Endodermal cell (in vitro differentiated cells): Measurements from ENCODE around the gene TTLL5. TPM values are rescaled to one million over a fixed set of nuclear protein-coding genes. Genes with fewer than 3 reads are reported as not detected.

Source experiments
- DNase-seq: peaks from one replicate; pipeline ENCODE4 v3.0.0-alpha.2; 2017
- H3K27ac ChIP-seq: 2 replicates; pipeline ENCODE4 v1.5.1; 2013; ENCODE audit warnings: mild to moderate bottlenecking, low read depth, low read length, moderate library complexity
- H3K27me3 ChIP-seq: 2 replicates; pipeline ENCODE4 v1.6.1; 2013; ENCODE audit warnings: mild to moderate bottlenecking, low read length, moderate library complexity; ENCODE audit not compliant: insufficient read depth, control insufficient read depth, poor library complexity, severe bottlenecking
- H3K36me3 ChIP-seq: 2 replicates; pipeline ENCODE4 v1.7.0; 2013; ENCODE audit warnings: mild to moderate bottlenecking, low read length, moderate library complexity; ENCODE audit not compliant: control insufficient read depth, insufficient read depth
- H3K4me1 ChIP-seq: one replicate; pipeline ENCODE4 v1.7.0; 2013; ENCODE audit warnings: low read length; ENCODE audit not compliant: control insufficient read depth, insufficient read depth
- H3K4me3 ChIP-seq: 2 replicates; pipeline ENCODE4 v1.5.1; 2013; ENCODE audit warnings: mild to moderate bottlenecking, low read length, moderate library complexity
- H3K9ac ChIP-seq: 2 replicates; pipeline ENCODE4 v1.6.1; 2013; ENCODE audit warnings: mild to moderate bottlenecking, low read length, moderate library complexity; ENCODE audit not compliant: poor library complexity, severe bottlenecking; ENCODE audit errors: extremely low read depth
- H3K9me3 ChIP-seq: 2 replicates; pipeline ENCODE4 v1.6.1; 2013; ENCODE audit warnings: mild to moderate bottlenecking, low read length, moderate library complexity; ENCODE audit not compliant: control insufficient read depth
- H3K27ac Mint-ChIP-seq: 2 replicates; pipeline ENCODE4 v1.8.0; 2020; ENCODE audit warnings: mixed read lengths
- H3K27me3 Mint-ChIP-seq: 2 replicates; pipeline ENCODE4 v1.8.0; 2021; ENCODE audit warnings: mild to moderate bottlenecking, mixed read lengths; ENCODE audit not compliant: insufficient read depth
- H3K36me3 Mint-ChIP-seq: 2 replicates; pipeline ENCODE4 v1.8.0; 2020; ENCODE audit warnings: low read depth, mixed read lengths
- H3K4me1 Mint-ChIP-seq: 2 replicates; pipeline ENCODE4 v1.8.0; 2020; ENCODE audit warnings: mixed read lengths
- H3K4me3 Mint-ChIP-seq: 2 replicates; pipeline ENCODE4 v1.8.0; 2020; ENCODE audit warnings: mild to moderate bottlenecking, moderate library complexity, mixed read lengths
- H3K9me3 Mint-ChIP-seq: 2 replicates; pipeline ENCODE4 v1.8.0; 2020; ENCODE audit warnings: mild to moderate bottlenecking, mixed read lengths
- CTCF ChIP-seq: fragments of 200-600 bp; sonication (generic); conservative IDR thresholded peaks from 2 replicates; pipeline ENCODE4 v1.5.0; 2021; ENCODE audit warnings: antibody characterized with exemption, mild to moderate bottlenecking
- WGBS, 2 experiments: methylation state at CpG; one replicate each; pipeline versions ENCODE4 v1.1.5 to v1.1.7; 2013; ENCODE audit warnings: missing lambda C conversion rate in 2 of 2, mixed read lengths in 1 of 2; ENCODE audit not compliant: insufficient coverage in 1 of 2, insufficient read length in 1 of 2; 5-methylcytosine and 5-hydroxymethylcytosine counted together
- total RNA-seq, 2 donors: library from RNA; stranded (reverse); fragmentation: NEBNext Ultra II Directional in 1 of 2; extraction: Animal tissue kit (Norgen Biotek cat#: 25700) in 1 of 2; gene quantifications; 2 replicates in 1 of 2; 3 replicates in 1 of 2; pipeline ENCODE4 v1.2.1, GENCODE V29; 2021

Gene TTLL5
- total RNA-seq, 2 donors from 2014 or later, result 50.5 to 54.2 TPM

GRCh38 chr14:75993567-75994041 lies 332.6 kb downstream of the TTLL5 start:
- H3K4me3 Mint-ChIP-seq, result no peak overlapping the region
- TF ChIP-seq CTCF, result no peak
- no peak overlapping the region for H3K27ac ChIP-seq
- H3K9ac ChIP-seq, result no peak overlapping the region
- DNase-seq, result peak; percentile 16
- H3K36me3 Mint-ChIP-seq, result peaks cover 58% of the 10 kb centered on the region
- H3K9me3 Mint-ChIP-seq, result no peaks in the 10 kb centered on the region
- H3K4me1 ChIP-seq, result peaks cover 14% of the 10 kb centered on the region
- H3K36me3 ChIP-seq, result peaks cover 52% of the 10 kb centered on the region
- WGBS, 2 experiments, result no CpG with 5 or more reads among the region's 1 CpG
- H3K27me3 Mint-ChIP-seq, result peaks cover 2% of the 10 kb centered on the region
- H3K9me3 ChIP-seq, result no peaks in the 10 kb centered on the region
- no peaks in the 10 kb centered on the region for H3K27me3 ChIP-seq
- no peak overlapping the region for H3K27ac Mint-ChIP-seq
- H3K4me1 Mint-ChIP-seq, result peaks cover 15% of the 10 kb centered on the region
- H3K4me3 ChIP-seq, result no peak overlapping the region

GRCh38 chr14:75995372-75996041 lies 334.5 kb downstream of the TTLL5 start:
- Mint-ChIP-seq H3K36me3 (peaks cover 57% of the 10 kb centered on the region), H3K9me3 (no peaks in the 10 kb centered on the region), H3K4me3 (no peak overlapping the region), H3K4me1 (peaks cover 15% of the 10 kb centered on the region), H3K27me3 (no peaks in the 10 kb centered on the region), H3K27ac (no peak overlapping the region)
- H3K27ac ChIP-seq, result no peak overlapping the region
- peaks cover 14% of the 10 kb centered on the region for H3K4me1 ChIP-seq
- no peak overlapping the region for H3K4me3 ChIP-seq
- no peak overlapping the region for H3K9ac ChIP-seq
- DNase-seq, result peak; percentile 33
- H3K36me3 ChIP-seq, result peaks cover 48% of the 10 kb centered on the region
- no peaks in the 10 kb centered on the region for H3K9me3 ChIP-seq
- no peaks in the 10 kb centered on the region for H3K27me3 ChIP-seq
- no peak for TF ChIP-seq CTCF
- 94% methylated on average over 13 to 17 of the region's 17 CpGs for WGBS, 2 experiments

GRCh38 chr14:75996488-75996887 lies 335.4 kb downstream of the TTLL5 start:
- Histone ChIP-seq H3K4me3 (no peak overlapping the region), H3K4me1 (peaks cover 12% of the 10 kb centered on the region), H3K27ac (no peak overlapping the region), H3K9ac (no peak overlapping the region), H3K9me3 (no peaks in the 10 kb centered on the region), H3K36me3 (peaks cover 53% of the 10 kb centered on the region), H3K27me3 (no peaks in the 10 kb centered on the region)
- Mint-ChIP-seq H3K4me3 (no peak overlapping the region), H3K27me3 (no peaks in the 10 kb centered on the region), H3K27ac (no peak overlapping the region), H3K9me3 (no peaks in the 10 kb centered on the region), H3K36me3 (peaks cover 64% of the 10 kb centered on the region), H3K4me1 (peaks cover 14% of the 10 kb centered on the region)
- 91 to 100% methylated on average over 1 of the region's 1 CpG for WGBS, 2 experiments
- no peak for TF ChIP-seq CTCF
- no peak for DNase-seq
